Measurements from ENCODE around the gene PLEKHH3.

- TF ChIP-seq CTCF (IDR thresholded peaks at IDR 0.05), result no peak
- no peak for TF ChIP-seq POLR2A (IDR thresholded peaks at IDR 0.05)
- TF ChIP-seq POLR2AphosphoS5 (IDR thresholded peaks at IDR 0.05), result no peak
These were observed 4.8 kb downstream of the PLEKHH3 start for GRCh38 chr17:42672038-42672437.

Data from breast epithelium (tissue), 3 donors.